Measurements from ENCODE around the gene GGPS1. TPM values are rescaled to one million over a fixed set of nuclear protein-coding genes. Genes with fewer than 3 reads are reported as not detected.

GGPS1 gene
- total RNA-seq, 1 donor from 2014 or later: 65.1 TPM

GRCh38 chr1:235326719-235327558, 1.4 kb upstream of the GGPS1 start:
- peak overlapping the region; percentile 98 for H3K27ac Mint-ChIP-seq
- Histone ChIP-seq H2AFZ (replicated peaks) (no peak overlapping the region), H3F3A (ENCODE audit: low read depth) (peaks cover 27% of the 10 kb centered on the region), H3K9ac (peak overlapping the region; percentile 94), H3K4me1 (peaks cover 37% of the 10 kb centered on the region), H3K4me3 (peak overlapping the region; percentile 96), H4K20me1 (ENCODE audit: low read depth) (peaks cover 80% of the 10 kb centered on the region), H3K27ac (peak overlapping the region; percentile 94), H3K79me2 (ENCODE audit: low read depth) (peaks cover 92% of the 10 kb centered on the region), H3K27me3 (no peaks in the 10 kb centered on the region), H3K36me3 (peaks cover 16% of the 10 kb centered on the region), H3K9me3 (ENCODE audit: low read depth) (no peaks in the 10 kb centered on the region), H3K4me2 (peak overlapping the region; percentile 98)
- peak overlapping the region; percentile 99 for H3K4me3 Mint-ChIP-seq
- peaks cover 20% of the 10 kb centered on the region for H3K36me3 Mint-ChIP-seq
- peaks cover 3% of the 10 kb centered on the region for H3K27me3 Mint-ChIP-seq (ENCODE audit: insufficient read depth, low read depth)
- TF ChIP-seq CTCF (IDR thresholded peaks at IDR 0.05) (no peak), EZH2phosphoT487 (IDR thresholded peaks at IDR 0.05) (no peak), EZH2 (IDR thresholded peaks at IDR 0.05) (no peak)
- DNase-seq (ENCODE audit: low spot score): peak; percentile 60
- H3K4me1 Mint-ChIP-seq: peaks cover 19% of the 10 kb centered on the region
- no peaks in the 10 kb centered on the region for H3K9me3 Mint-ChIP-seq

GRCh38 chr1:235327559-235328270, 655 bp upstream of the GGPS1 start, which contains the start of gene ARID4B:
Gene ARID4B (minus strand): TSS chr1:235328179. CDS start chr1:235326919, 1,260 bp downstream.
- Mint-ChIP-seq H3K9me3 (no peaks in the 10 kb centered on the region), H3K27ac (peak within 1 kb of the TSS; percentile 93), H3K36me3 (peaks cover 17% of the 10 kb centered on the region), H3K4me1 (peaks cover 22% of the 10 kb centered on the region), H3K27me3 (ENCODE audit: insufficient read depth, low read depth) (peaks cover 3% of the 10 kb centered on the region), H3K4me3 (peak within 1 kb of the TSS; percentile 99)
- Histone ChIP-seq H2AFZ (replicated peaks) (peak within 1 kb of the TSS; percentile 88), H3K9me3 (ENCODE audit: low read depth) (no peaks in the 10 kb centered on the region), H4K20me1 (ENCODE audit: low read depth) (peaks cover 80% of the 10 kb centered on the region), H3K27ac (peak within 1 kb of the TSS; percentile 94), H3K9ac (peak within 1 kb of the TSS; percentile 94), H3K4me3 (peak within 1 kb of the TSS; percentile 96), H3K4me2 (peak within 1 kb of the TSS; percentile 98), H3K4me1 (peaks cover 41% of the 10 kb centered on the region), H3K79me2 (ENCODE audit: low read depth) (peaks cover 92% of the 10 kb centered on the region), H3K27me3 (no peaks in the 10 kb centered on the region), H3F3A (ENCODE audit: low read depth) (peaks cover 27% of the 10 kb centered on the region), H3K36me3 (peaks cover 16% of the 10 kb centered on the region)
- no peak for TF ChIP-seq CTCF (IDR thresholded peaks at IDR 0.05)
- TF ChIP-seq EZH2 (IDR thresholded peaks at IDR 0.05): no peak
- no peak for TF ChIP-seq EZH2phosphoT487 (IDR thresholded peaks at IDR 0.05)
- peak; percentile 52 for DNase-seq (ENCODE audit: low spot score)

- H3K9me3 ChIP-seq (ENCODE audit: low read depth): no peaks in the 10 kb centered on the region
- peaks cover 16% of the 10 kb centered on the region for H3K36me3 ChIP-seq
- Mint-ChIP-seq H3K4me3 (no peak overlapping the region), H3K27ac (no peak overlapping the region), H3K4me1 (peaks cover 22% of the 10 kb centered on the region), H3K36me3 (peaks cover 13% of the 10 kb centered on the region), H3K9me3 (no peaks in the 10 kb centered on the region), H3K27me3 (ENCODE audit: insufficient read depth, low read depth) (peaks cover 3% of the 10 kb centered on the region)
- peaks cover 27% of the 10 kb centered on the region for H3F3A ChIP-seq (ENCODE audit: low read depth)
- peak; percentile 70 for DNase-seq (ENCODE audit: low spot score)
- peaks cover 74% of the 10 kb centered on the region for H4K20me1 ChIP-seq (ENCODE audit: low read depth)
- H2AFZ ChIP-seq (replicated peaks): peak overlapping the region; percentile 88
- H3K9ac ChIP-seq: peak overlapping the region; percentile 88
- peak overlapping the region; percentile 83 for H3K4me3 ChIP-seq
- peaks cover 92% of the 10 kb centered on the region for H3K79me2 ChIP-seq (ENCODE audit: low read depth)
- peak overlapping the region; percentile 94 for H3K27ac ChIP-seq
- no peaks in the 10 kb centered on the region for H3K27me3 ChIP-seq
- H3K4me2 ChIP-seq: peak overlapping the region; percentile 94
- H3K4me1 ChIP-seq: peaks cover 41% of the 10 kb centered on the region
- TF ChIP-seq EZH2 (IDR thresholded peaks at IDR 0.05) (no peak), EZH2phosphoT487 (IDR thresholded peaks at IDR 0.05) (no peak), CTCF (IDR thresholded peaks at IDR 0.05) (no peak)
Measured at GRCh38 chr1:235329139-235329902, 951 bp downstream of the GGPS1 start.
